IPS DF 6.9 (cell line): Measurements from ENCODE around the gene SEMA4A.

ENCODE experiments used
- DNase-seq: peaks from one replicate; pipeline ENCODE4 v3.0.0-alpha.2; 2013; ENCODE audit warnings: low read depth, low spot score
- H3K27ac ChIP-seq: one replicate; pipeline ENCODE4 v1.5.1; 2013; ENCODE audit warnings: low read length, control low read depth
- H3K27me3 ChIP-seq: 2 replicates; pipeline ENCODE4 v1.6.1; 2013; ENCODE audit warnings: mild to moderate bottlenecking, low read length; ENCODE audit not compliant: control insufficient read depth, insufficient read depth
- H3K36me3 ChIP-seq: 2 replicates; pipeline ENCODE4 v1.6.1; 2013; ENCODE audit warnings: low read length; ENCODE audit not compliant: control insufficient read depth, insufficient read depth
- H3K4me1 ChIP-seq: 2 replicates; pipeline ENCODE4 v1.6.1; 2013; ENCODE audit warnings: low read length; ENCODE audit not compliant: control insufficient read depth, insufficient read depth
- H3K4me3 ChIP-seq: 2 replicates; pipeline ENCODE4 v1.5.1; 2013; ENCODE audit warnings: mild to moderate bottlenecking, low read length
- H3K9me3 ChIP-seq: 2 replicates; pipeline ENCODE4 v1.6.1; 2013; ENCODE audit warnings: low read length, inconsistent platforms; ENCODE audit not compliant: control insufficient read depth, insufficient read depth
- WGBS: extraction: QIAGEN DNeasy Blood & Tissue Kit; methylation state at CpG from one replicate; pipeline ENCODE4 v1.1.7; 2013; ENCODE audit warnings: mixed read lengths, missing lambda C conversion rate; ENCODE audit not compliant: insufficient read length, insufficient coverage; 5-methylcytosine and 5-hydroxymethylcytosine counted together

The SEMA4A gene

GRCh38 chr1:156153362-156153761, at the start of gene SEMA4A:
Gene SEMA4A (plus strand): TSS chr1:156153585. CDS start chr1:156154579, 994 bp downstream.
- no CpG with 5 or more reads among the region's 10 CpGs for WGBS
- no peaks in the 10 kb centered on the region for H3K27me3 ChIP-seq
- peaks cover 9% of the 10 kb centered on the region; the same call in 1 of the 2 replicates for H3K4me1 ChIP-seq
- no peak for DNase-seq
- H3K36me3 ChIP-seq = no peaks in the 10 kb centered on the region
- no peak within 1 kb of the TSS for H3K27ac ChIP-seq
- no peak within 1 kb of the TSS for H3K4me3 ChIP-seq
- no peaks in the 10 kb centered on the region for H3K9me3 ChIP-seq

- DNase-seq = no peak
- no peak overlapping the region for H3K4me3 ChIP-seq
- WGBS = no CpG with 5 or more reads among the region's 15 CpGs
- peaks cover 21% of the 10 kb centered on the region for H3K4me1 ChIP-seq
- no peak overlapping the region for H3K27ac ChIP-seq
- H3K36me3 ChIP-seq = no peaks in the 10 kb centered on the region
- no peaks in the 10 kb centered on the region for H3K27me3 ChIP-seq
- no peaks in the 10 kb centered on the region for H3K9me3 ChIP-seq
Observed at GRCh38 chr1:156104065-156104810, 49.1 kb upstream of the SEMA4A start.

GRCh38 chr1:156104861-156105832, 48.2 kb upstream of the SEMA4A start:
- DNase-seq = no peak

GRCh38 chr1:156106624-156107488, 46.5 kb upstream of the SEMA4A start:
- no peak for DNase-seq
- Histone ChIP-seq H3K27me3 (no peaks in the 10 kb centered on the region), H3K4me1 (peaks cover 21% of the 10 kb centered on the region), H3K36me3 (no peaks in the 10 kb centered on the region), H3K27ac (no peak overlapping the region), H3K9me3 (no peaks in the 10 kb centered on the region), H3K4me3 (no peak overlapping the region; the same call in 1 of the 2 replicates)
- WGBS = no CpG with 5 or more reads among the region's 14 CpGs

More at GRCh38 chr1:156104861-156105832, 48.2 kb upstream of the SEMA4A start:
- no peaks in the 10 kb centered on the region for H3K9me3 ChIP-seq
- H3K27me3 ChIP-seq = no peaks in the 10 kb centered on the region
- H3K4me3 ChIP-seq = no peak overlapping the region
- no CpG with 5 or more reads among the region's 11 CpGs for WGBS
- no peak overlapping the region for H3K27ac ChIP-seq
- no peaks in the 10 kb centered on the region for H3K36me3 ChIP-seq
- H3K4me1 ChIP-seq = peaks cover 21% of the 10 kb centered on the region

- no peak for DNase-seq
- Histone ChIP-seq H3K4me3 (no peak overlapping the region), H3K36me3 (no peaks in the 10 kb centered on the region), H3K4me1 (peaks cover 18% of the 10 kb centered on the region), H3K9me3 (no peaks in the 10 kb centered on the region), H3K27me3 (no peaks in the 10 kb centered on the region), H3K27ac (no peak overlapping the region)
- no CpG with 5 or more reads among the region's 3 CpGs for WGBS
Observed at GRCh38 chr1:156108057-156108456, 45.3 kb upstream of the SEMA4A start.

GRCh38 chr1:156108664-156109241, 44.6 kb upstream of the SEMA4A start:
- Histone ChIP-seq H3K27me3 (no peaks in the 10 kb centered on the region), H3K27ac (no peak overlapping the region)

GRCh38 chr1:156110252-156110651, 43.1 kb upstream of the SEMA4A start:
- Histone ChIP-seq H3K4me1 (peaks cover 8% of the 10 kb centered on the region; the same call in 1 of the 2 replicates), H3K27ac (no peak overlapping the region), H3K36me3 (no peaks in the 10 kb centered on the region), H3K27me3 (no peaks in the 10 kb centered on the region), H3K4me3 (no peak overlapping the region), H3K9me3 (no peaks in the 10 kb centered on the region)
- no peak for DNase-seq
- WGBS = no CpG with 5 or more reads among the region's 2 CpGs

More at GRCh38 chr1:156108664-156109241, 44.6 kb upstream of the SEMA4A start:
- Histone ChIP-seq H3K4me3 (no peak overlapping the region), H3K9me3 (no peaks in the 10 kb centered on the region), H3K4me1 (peaks cover 18% of the 10 kb centered on the region), H3K36me3 (no peaks in the 10 kb centered on the region)
- WGBS = no CpG with 5 or more reads among the region's 6 CpGs
- DNase-seq = no peak

- Histone ChIP-seq H3K27me3 (no peaks in the 10 kb centered on the region), H3K36me3 (no peaks in the 10 kb centered on the region), H3K27ac (no peak overlapping the region), H3K4me1 (peaks cover 7% of the 10 kb centered on the region; the same call in 1 of the 2 replicates), H3K4me3 (no peak overlapping the region), H3K9me3 (no peaks in the 10 kb centered on the region)
- no peak for DNase-seq
- no CpG with 5 or more reads among the region's 4 CpGs for WGBS
Observed at GRCh38 chr1:156111355-156111962, 41.9 kb upstream of the SEMA4A start.

- peaks cover 5% of the 10 kb centered on the region; the same call in 1 of the 2 replicates for H3K4me1 ChIP-seq
- no CpG with 5 or more reads among the region's 10 CpGs for WGBS
Observed at GRCh38 chr1:156112276-156113137, 40.9 kb upstream of the SEMA4A start.

More at GRCh38 chr1:156112276-156113137, 40.9 kb upstream of the SEMA4A start:
- no peak overlapping the region for H3K4me3 ChIP-seq
- no peak for DNase-seq
- H3K9me3 ChIP-seq = no peaks in the 10 kb centered on the region
- no peaks in the 10 kb centered on the region for H3K36me3 ChIP-seq
- no peak overlapping the region for H3K27ac ChIP-seq
- no peaks in the 10 kb centered on the region for H3K27me3 ChIP-seq
